ENCODE results near the gene RAB6D.
"Not testable (repeated sequence)": the region's sequence is repeated elsewhere in the genome, so short reads cannot be mapped to it uniquely, and the experiment has no call there.

GRCh38 chr2:131363213-131363612 lies 755 bp downstream of the RAB6D start:
- not testable (repeated sequence) for TF ChIP-seq POLR2A (IDR thresholded peaks at IDR 0.05; ENCODE audit: low read length); GATA1 (IDR thresholded peaks at IDR 0.05; ENCODE audit: low read depth, low read length)
